ENCODE data around the gene ACTL8.

- TF ChIP-seq CTCF (conservative IDR thresholded peaks at IDR 0.05; ENCODE audit: low read depth in 2 of 2) (no peak), EZH2 (IDR thresholded peaks at IDR 0.05; ENCODE audit: low read depth, unreplicated experiment) (no peak), POLR2AphosphoS5 (IDR thresholded peaks at IDR 0.05; ENCODE audit: low read depth) (no peak), REST (IDR thresholded peaks at IDR 0.05; ENCODE audit: unreplicated experiment) (no peak), CREB1 (CRISPR knock-in tag; IDR thresholded peaks at IDR 0.05; ENCODE audit: low read depth) (no peak), EZH2phosphoT487 (IDR thresholded peaks at IDR 0.05; ENCODE audit: unreplicated experiment) (no peak), STAT1 (IDR thresholded peaks at IDR 0.05; ENCODE audit: unreplicated experiment) (no peak)
Measured at GRCh38 chr1:17719874-17720273, 35.3 kb upstream of the ACTL8 start.
